HG03045 (cell line): Measurements from ENCODE around the gene SMURF2.
"Not testable (repeated sequence)": the region's sequence is repeated elsewhere in the genome, so short reads cannot be mapped to it uniquely, and the experiment has no call there.

ENCODE experiments used
- ATAC-seq: cut with Tn5 transposase; IDR thresholded peaks from one replicate; pipeline ENCODE4 v1.9.1; 2021; ENCODE audit warnings: mild to moderate bottlenecking, moderate library complexity; ENCODE audit not compliant: unreplicated experiment

Gene SMURF2

GRCh38 chr17:64632606-64633005, 29.5 kb downstream of the SMURF2 start:
- no peak for ATAC-seq

- no peak for ATAC-seq
Measured at GRCh38 chr17:64632194-64632593, 29.9 kb downstream of the SMURF2 start.

GRCh38 chr17:64630309-64631223, 31.5 kb downstream of the SMURF2 start:
- ATAC-seq: no peak

GRCh38 chr17:64628641-64629040, 33.5 kb downstream of the SMURF2 start:
- no peak for ATAC-seq

- ATAC-seq: no peak
Measured at GRCh38 chr17:64627797-64628196, 34.3 kb downstream of the SMURF2 start.

- ATAC-seq: no peak
Measured at GRCh38 chr17:64626827-64627226, 35.3 kb downstream of the SMURF2 start.

- no peak for ATAC-seq
Measured at GRCh38 chr17:64625541-64625940, 36.6 kb downstream of the SMURF2 start.

- ATAC-seq: no peak
Measured at GRCh38 chr17:64622931-64623654, 39.0 kb downstream of the SMURF2 start.

GRCh38 chr17:64621772-64622171, 40.3 kb downstream of the SMURF2 start:
- no peak for ATAC-seq

- ATAC-seq: no peak
Measured at GRCh38 chr17:64618848-64619247, 43.3 kb downstream of the SMURF2 start.

GRCh38 chr17:64617125-64617780, 44.9 kb downstream of the SMURF2 start:
- ATAC-seq: no peak

- no peak for ATAC-seq
Measured at GRCh38 chr17:64615028-64615677, 47.0 kb downstream of the SMURF2 start.

GRCh38 chr17:64614266-64615027, 47.7 kb downstream of the SMURF2 start:
- ATAC-seq: no peak

GRCh38 chr17:64611369-64611768, 50.7 kb downstream of the SMURF2 start:
- no peak for ATAC-seq

- not testable (repeated sequence) for ATAC-seq
Measured at GRCh38 chr17:64610244-64610643, 51.9 kb downstream of the SMURF2 start.

- no peak for ATAC-seq
Measured at GRCh38 chr17:64608571-64608981, 53.5 kb downstream of the SMURF2 start.

GRCh38 chr17:64607862-64608565, 54.1 kb downstream of the SMURF2 start:
- ATAC-seq: no peak

- not testable (repeated sequence) for ATAC-seq
Measured at GRCh38 chr17:64604532-64604931, 57.6 kb downstream of the SMURF2 start.

GRCh38 chr17:64603987-64604386, 58.1 kb downstream of the SMURF2 start:
- no peak for ATAC-seq

GRCh38 chr17:64599827-64600226, 62.3 kb downstream of the SMURF2 start:
- no peak for ATAC-seq
